IMR-90 (cell line): ENCODE results near the gene SGK1. TPM values are rescaled to one million over a fixed set of nuclear protein-coding genes. Genes with fewer than 3 reads are reported as not detected.

Experiments
- ATAC-seq: fragments of 200-7000 bp; cut with Tn5 transposase; 2 replicates; pipeline ENCODE4 v1.9.1; 2020; ENCODE audit warnings: low read depth, mild to moderate bottlenecking, moderate library complexity
- BruUV-seq: library from RNA; stranded (reverse); fragments of 400-500 nt; replicated peaks from 2 replicates; lab custom pipeline; 2021; lab: Mats Ljungman, UMichigan
- CTCF ChIA-PET: fragments of 300-600 bp; formaldehyde crosslinking; extraction: SDS; loops from one replicate; lab custom pipeline; 2021; ENCODE audit warnings: antibody characterized with exemption; lab: Yijun Ruan, JAX
- POLR2A ChIA-PET: fragments of 300-600 bp; sonication (Branson Sonifier 250); formaldehyde crosslinking; loops from one replicate; lab custom pipeline; 2022; ENCODE audit warnings: antibody characterized with exemption; ENCODE audit not compliant: unreplicated experiment; lab: Charles Lee
- DNase-seq: peaks from one replicate; pipeline ENCODE4 v3.0.0; 2013
- H2AFZ ChIP-seq: replicated peaks from 2 replicates; pipeline ENCODE3; 2013; ENCODE audit warnings: low read length, mild to moderate bottlenecking; ENCODE audit not compliant: poor library complexity
- H2AK5ac ChIP-seq: 2 replicates; pipeline ENCODE4 v1.6.1; 2013; ENCODE audit warnings: low read depth, low read length, inconsistent platforms
- H2AK9ac ChIP-seq: replicated peaks from 2 replicates; pipeline ENCODE3; 2013; ENCODE audit warnings: mild to moderate bottlenecking, low read depth, low read length, moderate library complexity; ENCODE audit not compliant: poor library complexity
- H2BK120ac ChIP-seq: 2 replicates; pipeline ENCODE4 v1.6.1; 2013; ENCODE audit warnings: low read depth, low read length, inconsistent platforms
- H2BK15ac ChIP-seq: 3 replicates; pipeline ENCODE4 v1.6.1; 2013; ENCODE audit warnings: low read depth, low read length, inconsistent platforms
- H2BK20ac ChIP-seq: 2 replicates; pipeline ENCODE4 v1.6.1; 2013; ENCODE audit warnings: low read depth, mild to moderate bottlenecking, inconsistent platforms, low read length, moderate library complexity
- H2BK5ac ChIP-seq: 2 replicates; pipeline ENCODE4 v1.6.1; 2013; ENCODE audit warnings: mild to moderate bottlenecking, low read depth, low read length, inconsistent platforms; ENCODE audit not compliant: poor library complexity, severe bottlenecking
- H3K14ac ChIP-seq: replicated peaks from 2 replicates; pipeline ENCODE4 v1.6.1; 2013; ENCODE audit warnings: low read depth, low read length, inconsistent platforms
- H3K18ac ChIP-seq: 2 replicates; pipeline ENCODE4 v1.6.1; 2013; ENCODE audit warnings: low read depth, low read length, control low read depth
- H3K23ac ChIP-seq: 2 replicates; pipeline ENCODE4 v1.6.1; 2013; ENCODE audit warnings: low read depth, low read length, inconsistent platforms
- H3K27ac ChIP-seq: 2 replicates; pipeline ENCODE4 v1.5.1; 2013; ENCODE audit warnings: mild to moderate bottlenecking, control low read depth, low read length; ENCODE audit not compliant: insufficient read depth
- H3K27me3 ChIP-seq: 2 replicates; pipeline ENCODE4 v1.6.1; 2013; ENCODE audit warnings: low read length; ENCODE audit not compliant: control insufficient read depth, insufficient read depth
- H3K36me3 ChIP-seq: 2 replicates; pipeline ENCODE4 v1.6.1; 2013; ENCODE audit warnings: low read length, mixed read lengths; ENCODE audit not compliant: control insufficient read depth, insufficient read depth
- H3K4ac ChIP-seq: 2 replicates; pipeline ENCODE4 v1.6.1; 2013; ENCODE audit warnings: low read depth, low read length, inconsistent platforms
- H3K4me1 ChIP-seq: 2 replicates; pipeline ENCODE4 v1.6.1; 2013; ENCODE audit warnings: low read length, mixed read lengths; ENCODE audit not compliant: control insufficient read depth, insufficient read depth
- H3K4me2 ChIP-seq: 2 replicates; pipeline ENCODE4 v1.6.1; 2013; ENCODE audit warnings: low read depth, mild to moderate bottlenecking, control low read depth, low read length, moderate library complexity
- H3K4me3 ChIP-seq: 2 replicates; pipeline ENCODE4 v1.5.1; 2013; ENCODE audit warnings: low read depth, mild to moderate bottlenecking, control low read depth, low read length, moderate library complexity; ENCODE audit not compliant: insufficient read depth
- H3K56ac ChIP-seq: 2 replicates; pipeline ENCODE4 v1.6.1; 2013; ENCODE audit warnings: low read length, inconsistent platforms; ENCODE audit not compliant: insufficient read depth; ENCODE audit errors: extremely low read depth
- H3K79me1 ChIP-seq, 2 experiments: 2 replicates each; pipeline ENCODE4 v1.6.1; 2013; ENCODE audit warnings: low read length in 2 of 2, inconsistent platforms in 1 of 2, low read depth in 1 of 2
- H3K9ac ChIP-seq: 2 replicates; pipeline ENCODE4 v1.6.1; 2013; ENCODE audit warnings: low read depth, low read length, control low read depth
- H3K9me1 ChIP-seq: 2 replicates; pipeline ENCODE4 v1.6.1; 2013; ENCODE audit warnings: low read length, inconsistent platforms; ENCODE audit not compliant: insufficient read depth
- H3K9me3 ChIP-seq: 2 replicates; pipeline ENCODE4 v1.6.1; 2013; ENCODE audit warnings: low read length; ENCODE audit not compliant: control insufficient read depth, insufficient read depth
- H4K20me1 ChIP-seq: 2 replicates; pipeline ENCODE4 v1.6.1; 2013; ENCODE audit warnings: low read length, inconsistent platforms; ENCODE audit not compliant: insufficient read depth
- H4K5ac ChIP-seq: 2 replicates; pipeline ENCODE4 v1.6.1; 2013; ENCODE audit warnings: mild to moderate bottlenecking, low read depth, low read length, control low read depth
- H4K8ac ChIP-seq, 2 experiments: 2 replicates each; pipeline ENCODE4 v1.6.1; 2013; ENCODE audit warnings: low read depth in 2 of 2, low read length in 2 of 2, control low read depth in 1 of 2, inconsistent platforms in 1 of 2
- H4K91ac ChIP-seq: 2 replicates; pipeline ENCODE4 v1.6.1; 2013; ENCODE audit warnings: low read depth, low read length, inconsistent platforms; ENCODE audit not compliant: insufficient read depth
- BHLHE40 ChIP-seq: fragments of 150-350 bp; IDR thresholded peaks from 2 replicates; pipeline ENCODE4 v1.6.1; 2016; ENCODE audit warnings: mild to moderate bottlenecking, low read depth, low read length
- CEBPB ChIP-seq: IDR thresholded peaks from 2 replicates; pipeline ENCODE4 v1.6.1; 2012; ENCODE audit warnings: low read depth, low read length, improper control_type of control experiment
- CHD1 ChIP-seq: IDR thresholded peaks from 2 replicates; pipeline ENCODE4 v1.6.1; 2012; ENCODE audit warnings: low read depth, low read length, improper control_type of control experiment
- CTCF ChIP-seq: conservative IDR thresholded peaks from 2 replicates; pipeline ENCODE4 v1.5.1; 2012; ENCODE audit warnings: mild to moderate bottlenecking, low read depth, low read length, improper control_type of control experiment
- ELK1 ChIP-seq: fragments of 150-350 bp; IDR thresholded peaks from 2 replicates; pipeline ENCODE4 v1.6.1; 2016; ENCODE audit warnings: low read depth, mild to moderate bottlenecking, low read length, moderate library complexity, borderline replicate concordance
- FOS ChIP-seq: fragments of 150-350 bp; IDR thresholded peaks from 2 replicates; pipeline ENCODE4 v1.6.1; 2016; ENCODE audit warnings: low read depth, low read length
- MAFK ChIP-seq: IDR thresholded peaks from 2 replicates; pipeline ENCODE4 v1.6.1; 2012; ENCODE audit warnings: low read depth, low read length, improper control_type of control experiment
- MAZ ChIP-seq: IDR thresholded peaks from 2 replicates; pipeline ENCODE4 v1.6.1; 2012; ENCODE audit warnings: low read depth, mild to moderate bottlenecking, low read length, improper control_type of control experiment, moderate library complexity, borderline replicate concordance
- NFE2L2 ChIP-seq: fragments of 150-350 bp; IDR thresholded peaks from 2 replicates; pipeline ENCODE4 v1.6.1; 2016; ENCODE audit warnings: low read depth, mild to moderate bottlenecking, low read length
- POLR2A ChIP-seq: IDR thresholded peaks from 2 replicates; pipeline ENCODE4 v1.6.1; 2012; ENCODE audit warnings: mild to moderate bottlenecking, low read depth, low read length
- RAD21 ChIP-seq: IDR thresholded peaks from 2 replicates; pipeline ENCODE4 v1.6.1; 2012; ENCODE audit warnings: low read length, improper control_type of control experiment
- RCOR1 ChIP-seq: IDR thresholded peaks from 2 replicates; pipeline ENCODE4 v1.6.1; 2012; ENCODE audit warnings: mild to moderate bottlenecking, low read length, improper control_type of control experiment; ENCODE audit not compliant: insufficient replicate concordance
- RFX5 ChIP-seq: IDR thresholded peaks from 2 replicates; pipeline ENCODE4 v1.8.0; 2012; ENCODE audit warnings: low read depth, mild to moderate bottlenecking, low read length, moderate library complexity
- SMC3 ChIP-seq: fragments of 150-350 bp; IDR thresholded peaks from 2 replicates; pipeline ENCODE4 v1.6.1; 2016; ENCODE audit warnings: low read depth, mild to moderate bottlenecking, antibody characterized with exemption, low read length, moderate library complexity
- USF2 ChIP-seq: fragments of 150-350 bp; IDR thresholded peaks from 2 replicates; pipeline ENCODE4 v1.6.1; 2017; ENCODE audit warnings: mild to moderate bottlenecking, antibody characterized with exemption, low read length, low read depth
- WGBS, 2 experiments: methylation state at CpG; one replicate each; pipeline versions ENCODE4 v1.1.5 to v1.1.7; 2013; ENCODE audit warnings: missing lambda C conversion rate in 2 of 2; ENCODE audit not compliant: insufficient read length in 1 of 2; ENCODE audit errors: extremely low coverage in 2 of 2; 5-methylcytosine and 5-hydroxymethylcytosine counted together
- dilution Hi-C: fragments of 300-500 bp; cut with HindIII; formaldehyde crosslinking; loops from one replicate; pipeline ENCODE4 v1.14.3; 2018; ENCODE audit warnings: low sequenced_read_pairs; ENCODE audit not compliant: unreplicated experiment
- in situ Hi-C: fragments of 300-500 bp; cut with MboI; formaldehyde crosslinking; loops from 3 replicates; pipeline ENCODE4 v1.14.3; 2019; ENCODE audit warnings: low sequenced_read_pairs, inconsistent platforms, mixed read lengths
- intact Hi-C: fragments of 100-400 bp; cut with micrococcal nuclease; formaldehyde crosslinking; loops from 2 replicates; pipeline ENCODE4 v1.10.0; 2022
- polyA plus RNA-seq, 3 experiments: library from polyadenylated mRNA; depleted of rRNA; stranded (reverse); fragments of >200 nt; gene quantifications; 2 replicates each; pipeline ENCODE4 v1.2.3, GENCODE V29; 2012; ENCODE audit warnings: low replicate concordance in 1 of 3
- total RNA-seq: library from RNA; depleted of rRNA; stranded (reverse); fragments of >200 nt; gene quantifications from 2 replicates; pipeline ENCODE4 v1.2.3, GENCODE V29; 2012

Gene SGK1
- total and polyA plus RNA-seq, 2 of the 4 experiments (the other 2 are of a cell fraction), result 121 to 255 TPM

GRCh38 chr6:134295953-134296553, 21.9 kb downstream of the SGK1 start:
- Histone ChIP-seq H3K9me3 (no peaks in the 10 kb centered on the region), H3K18ac (peak overlapping the region; percentile 99), H3K4me2 (peak overlapping the region; percentile 66), H2AFZ (peak overlapping the region; percentile 15), H3K4me3 (no peak overlapping the region), H3K23ac (peak overlapping the region; percentile 83), H2BK120ac (peak overlapping the region; percentile 98), H2AK9ac (peak overlapping the region; percentile 42), H2AK5ac (peak overlapping the region; percentile 93), H4K8ac (peak overlapping the region; percentile 80 to 96), H3K4ac (peak overlapping the region; percentile 95), H2BK15ac (peak overlapping the region; percentile 96), H3K79me1 (no peaks in the 10 kb centered on the region), H4K5ac (peak overlapping the region; percentile 98), H3K36me3 (no peaks in the 10 kb centered on the region), H3K9ac (peak overlapping the region; percentile 70), H3K4me1 (peaks cover 14% of the 10 kb centered on the region), H2BK20ac (peak overlapping the region; percentile 97), H4K91ac (peak overlapping the region; percentile 96), H3K27ac (peak overlapping the region; percentile 96), H3K14ac (peak overlapping the region; percentile 93), H3K9me1 (peaks cover 3% of the 10 kb centered on the region), H2BK5ac (peak overlapping the region; percentile 98), H4K20me1 (no peaks in the 10 kb centered on the region), H3K56ac (peak overlapping the region; percentile 81; the same call in 1 of the 2 replicates), H3K27me3 (no peaks in the 10 kb centered on the region)
- no TSS peak for BruUV-seq
- dilution Hi-C loops, result no loop called here
- ChIA-PET POLR2A (no interaction called here), CTCF (interaction anchor here (1.1 kb wide), 1 partner anchor 67 kb away, joined by 3 read pairs; no protein-coding TSS in a partner anchor)
- in situ Hi-C loops, result no loop called here
- DNase-seq (peak; percentile 100), ATAC-seq (peak; percentile 95)
- no CpG with 5 or more reads among the region's 6 CpGs for WGBS, 2 experiments
- intact Hi-C loops, result loop anchor here (1.0 to 5.0 kb wide), 4 partner anchors 121 to 526 kb away; no protein-coding TSS in a partner anchor
- TF ChIP-seq CEBPB, result peak; percentile 67
- peak; percentile 39; the same call in 1 of the 2 replicates for TF ChIP-seq MAFK
- peak; percentile 40 for TF ChIP-seq POLR2A
- TF ChIP-seq CTCF, result no peak
- TF ChIP-seq FOS, result peak; percentile 96
- TF ChIP-seq CHD1, result no peak
- TF ChIP-seq USF2, result peak; percentile 85
- peak; percentile 31; the same call in 1 of the 2 replicates for TF ChIP-seq MAZ
- TF ChIP-seq ELK1, result no peak
- TF ChIP-seq SMC3, result no peak
- no peak for TF ChIP-seq RCOR1
- peak; percentile 14 for TF ChIP-seq RAD21
- peak; percentile 59 for TF ChIP-seq BHLHE40
- TF ChIP-seq NFE2L2, result peak; percentile 55; the same call in 1 of the 2 replicates
- TF ChIP-seq RFX5, result no peak
